GM12891 (cell line): Measurements from ENCODE around the gene DAGLB.

Source experiments
- PAX5 ChIP-seq: IDR thresholded peaks from 2 replicates; pipeline ENCODE4 v1.6.1; 2011; ENCODE audit warnings: low read length, moderate library complexity, mild to moderate bottlenecking; ENCODE audit not compliant: insufficient read depth, severe bottlenecking
- POLR2A ChIP-seq: IDR thresholded peaks from 2 replicates; pipeline ENCODE4 v1.6.1; 2011; ENCODE audit warnings: low read depth, low read length, control low read depth
- POLR2AphosphoS5 ChIP-seq: IDR thresholded peaks from 2 replicates; pipeline ENCODE4 v1.6.1; 2011; ENCODE audit warnings: low read depth, low read length, control low read depth
- POU2F2 ChIP-seq: IDR thresholded peaks from 2 replicates; pipeline ENCODE4 v1.6.1; 2011; ENCODE audit warnings: low read depth, mild to moderate bottlenecking, control low read depth, low read length, moderate library complexity
- SPI1 ChIP-seq: IDR thresholded peaks from 2 replicates; pipeline ENCODE4 v1.6.1; 2011; ENCODE audit warnings: low read depth, low read length, control low read depth
- TAF1 ChIP-seq: IDR thresholded peaks from 2 replicates; pipeline ENCODE4 v1.6.1; 2011; ENCODE audit warnings: low read depth, low read length, control low read depth

DNA sequence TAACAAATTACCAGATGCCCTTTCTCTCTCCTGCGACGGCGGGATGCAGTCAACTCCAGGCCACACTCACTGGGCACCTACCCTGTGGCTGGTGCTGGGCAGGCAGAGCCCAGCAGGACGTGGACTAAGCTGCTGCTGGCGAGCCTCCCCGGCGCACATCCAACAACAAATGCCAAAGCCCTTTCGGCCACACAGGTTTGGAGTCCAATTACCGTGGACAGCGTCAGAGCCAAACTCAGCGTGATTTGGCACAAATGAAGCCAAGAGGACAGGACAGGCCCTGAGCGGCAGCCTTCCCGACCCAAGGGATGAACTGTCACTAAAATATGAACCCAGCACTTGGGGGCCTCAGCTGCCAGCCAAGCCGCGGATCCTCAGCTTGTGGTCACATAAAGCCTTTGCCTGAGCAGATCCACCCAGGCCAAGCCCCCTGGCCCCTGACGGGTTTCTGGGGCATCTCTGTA is 28.4 kb downstream of the DAGLB start:
- no peak for TF ChIP-seq POU2F2
- no peak for TF ChIP-seq POLR2AphosphoS5
- no peak for TF ChIP-seq POLR2A
- TF ChIP-seq TAF1: no peak
- no peak for TF ChIP-seq SPI1
- no peak for TF ChIP-seq PAX5
